Posterior cingulate gyrus (tissue), 11 donors: ENCODE results near the gene SUGT1.
A peak's percentile ranks its signal among the peaks of the same experiment; 100 is the strongest.

Experiments used
- DNase-seq, 10 donors: peaks; one replicate each; pipeline versions ENCODE4 v3.0.0 to v3.0.0-alpha.2; 2020 to 2021; ENCODE audit warnings: mixed read lengths in 3 of 10
- intact Hi-C: fragments of 100-400 bp; cut with DNase I; formaldehyde crosslinking; loops from one replicate; pipeline ENCODE4 v1.15.1; 2023

Gene SUGT1

DNA sequence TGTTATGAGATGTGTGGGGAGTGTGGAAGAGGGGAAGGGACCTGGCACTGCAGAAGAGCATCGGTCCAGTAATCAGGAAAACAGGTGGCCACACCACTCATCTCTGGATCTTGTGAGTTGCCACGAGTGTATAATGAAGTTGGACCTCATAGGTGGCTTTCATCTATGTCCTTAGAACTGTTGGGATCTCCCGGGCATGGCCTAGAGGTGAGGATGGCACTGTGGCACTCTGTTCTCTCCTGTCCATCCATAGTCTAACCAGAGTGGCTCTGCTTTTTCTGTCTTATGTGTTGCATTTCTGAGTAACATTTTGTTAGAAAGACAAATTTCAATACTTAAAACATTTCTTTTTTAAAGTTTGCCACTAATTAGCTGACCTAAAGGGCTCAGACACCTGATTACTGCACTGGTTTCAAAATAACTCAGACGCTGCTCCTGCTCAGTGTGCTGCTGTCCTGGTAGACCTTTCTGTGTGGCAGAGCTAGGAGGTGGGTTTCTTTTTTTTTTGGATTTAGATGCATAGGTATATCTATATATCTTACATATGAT, 81.5 kb downstream of the SUGT1 start:
- DNase-seq, result no peak
- intact Hi-C loops, result loop anchor here (10.0 kb wide), 1 partner anchor 69 kb away; no protein-coding TSS in a partner anchor

DNA sequence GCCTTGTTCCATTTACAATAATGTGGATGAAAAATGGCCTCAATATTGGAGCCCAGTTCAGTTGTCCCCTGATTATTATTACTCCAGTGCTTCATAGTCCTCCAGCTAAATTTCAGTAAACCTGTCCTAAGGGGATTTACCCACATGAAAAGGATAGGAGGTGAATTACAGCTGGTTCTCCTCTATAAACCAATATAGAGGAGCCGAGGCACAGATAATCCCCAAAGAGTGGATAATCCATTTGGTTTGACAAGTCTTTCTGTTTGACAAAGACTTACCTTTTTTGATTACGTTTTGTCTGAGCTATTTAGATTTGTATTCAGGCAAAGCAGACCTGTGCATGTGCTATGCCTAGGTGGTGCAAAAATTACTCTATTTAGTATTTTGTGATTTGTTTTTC, 84.3 kb downstream of the SUGT1 start:
- DNase-seq, result no peak
- intact Hi-C loops, result loop anchor here (10.0 kb wide), 1 partner anchor 72 kb away; no protein-coding TSS in a partner anchor

DNA sequence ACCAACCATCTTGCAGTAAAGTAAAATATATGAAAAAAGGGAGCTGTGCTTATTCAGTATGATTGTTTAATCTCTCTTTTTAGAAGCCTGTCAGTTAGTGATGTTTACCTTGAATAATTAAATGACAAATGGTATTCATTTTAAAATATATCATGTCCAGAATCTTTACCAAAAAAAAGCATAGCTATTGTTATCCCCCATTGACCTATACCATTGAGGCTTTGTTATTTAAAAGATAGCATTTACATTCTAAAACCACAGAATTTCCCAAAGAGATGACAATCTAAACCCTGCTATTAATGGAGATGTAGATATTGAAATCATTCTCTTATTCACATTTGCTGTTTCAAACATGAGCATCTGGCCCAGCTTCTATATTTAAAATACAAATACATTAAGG, 84.8 kb downstream of the SUGT1 start:
- no peak for DNase-seq
- intact Hi-C loops, result loop anchor here (10.0 kb wide), 1 partner anchor 73 kb away; no protein-coding TSS in a partner anchor

DNA sequence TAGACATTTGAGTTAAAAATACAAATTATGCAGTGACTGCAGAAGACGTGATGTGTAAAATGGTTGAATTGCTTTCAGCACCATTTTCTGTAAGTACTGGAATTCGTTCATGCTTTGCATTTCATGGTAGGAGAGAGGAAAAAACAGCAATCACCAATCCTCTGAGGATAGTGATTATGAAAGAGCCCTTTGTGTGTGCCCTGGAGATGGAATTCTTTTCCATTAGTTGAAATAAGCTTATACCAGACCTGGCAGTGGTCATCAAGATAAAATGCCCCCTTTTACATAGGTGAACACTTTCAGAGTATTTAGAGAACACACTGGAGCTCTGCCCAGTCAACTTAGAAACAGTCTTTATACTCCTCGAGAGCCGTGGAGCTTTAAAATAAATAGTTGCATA, 85.3 kb downstream of the SUGT1 start:
- intact Hi-C loops, result loop anchor here (10.0 kb wide), 1 partner anchor 73 kb away; no protein-coding TSS in a partner anchor
- DNase-seq, result no peak

- DNase-seq, result peak in 8 of 10 donors; percentile 28 to 90 (median 60)
Measured at GRCh38 chr13:52738719-52739467, 86.3 kb downstream of the SUGT1 start.

DNA sequence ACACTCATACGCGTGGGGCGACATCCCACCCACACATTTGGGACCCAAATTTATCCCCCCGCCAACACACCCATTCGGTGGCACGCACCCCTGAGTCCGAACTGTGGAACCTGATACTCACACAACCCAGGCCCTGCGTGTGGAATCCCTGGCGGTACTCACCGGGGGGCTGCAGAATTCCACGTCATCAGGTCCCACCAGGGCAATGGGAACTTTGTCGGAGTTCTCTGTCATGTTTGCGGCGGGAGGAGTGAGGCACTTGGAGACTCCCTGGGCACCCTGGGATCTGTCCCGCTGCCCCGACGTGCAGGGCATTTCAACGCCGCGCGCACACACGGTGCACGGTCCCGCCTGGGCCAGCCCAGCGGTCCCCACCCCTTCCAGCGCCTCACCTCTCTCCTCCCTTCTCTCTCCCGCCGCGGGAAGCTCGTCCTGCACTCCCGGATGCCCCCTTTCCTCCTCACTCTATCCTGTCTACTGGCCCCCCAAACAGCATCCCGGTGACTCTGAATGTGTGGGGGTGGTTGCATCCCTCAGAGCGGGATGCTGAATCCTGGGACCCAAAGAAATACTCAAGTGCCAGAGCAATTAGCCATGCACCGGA, 86.9 kb downstream of the SUGT1 start, which contains the start of gene CNMD:
CNMD (minus strand) TSS at position 353 of the 604 bp plus-strand sequence; CDS start at position 234, 119 bp downstream.
- intact Hi-C loops, result loop anchor here (5.0 to 10.0 kb wide), 2 partner anchors 75 to 108 kb away; partner anchors contain the start of gene PCDH8

More at GRCh38 chr13:52738719-52739467, 86.3 kb downstream of the SUGT1 start:
- intact Hi-C loops, result loop anchor here (10.0 kb wide), 1 partner anchor 74 kb away; no protein-coding TSS in a partner anchor

DNA sequence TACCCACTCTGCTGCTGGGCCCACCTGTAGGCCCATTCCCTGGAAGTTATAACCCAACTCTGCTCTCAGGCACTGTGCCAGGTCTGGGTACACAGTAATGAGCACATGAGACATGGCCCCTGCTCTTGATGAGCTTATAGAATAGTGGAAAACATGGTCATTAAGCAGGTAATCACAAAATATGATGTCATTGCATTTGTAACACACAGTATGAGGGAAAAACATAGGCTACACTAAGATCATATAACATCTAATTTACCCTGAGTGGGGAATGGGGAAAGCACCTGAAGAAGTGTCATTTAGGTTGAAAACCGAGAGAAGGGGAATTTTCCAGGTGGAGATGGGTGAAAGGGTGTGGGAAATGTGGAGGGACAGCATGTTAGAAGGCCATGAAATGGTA, 90.9 kb downstream of the SUGT1 start:
- no peak for DNase-seq
- intact Hi-C loops, result loop anchor here (5.0 kb wide), 1 partner anchor 104 kb away; the partner anchor contains the start of gene PCDH8

More for the DNA sequence above, 86.9 kb downstream of the SUGT1 start, which contains the start of gene CNMD:
- no peak for DNase-seq

DNA sequence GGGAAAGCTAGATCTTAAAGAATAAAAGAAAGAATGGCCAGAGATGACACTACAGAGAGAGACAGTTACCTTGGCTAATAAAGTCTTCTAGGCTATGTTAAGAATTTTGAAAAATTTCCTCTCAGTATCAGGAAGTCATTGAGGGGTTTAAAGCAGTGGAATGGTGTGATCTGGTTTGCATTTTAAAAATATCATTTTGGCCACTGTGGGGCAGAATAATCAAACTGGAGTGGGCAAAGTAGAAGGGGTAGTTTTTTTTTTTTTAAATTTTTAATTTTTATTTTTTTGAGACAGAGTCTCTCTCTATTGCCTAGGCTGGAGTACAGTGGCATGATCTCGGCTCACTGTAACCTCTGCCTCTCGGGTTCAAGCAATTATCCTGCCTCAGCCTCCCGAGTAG, 91.4 kb downstream of the SUGT1 start:
- no peak for DNase-seq
- intact Hi-C loops, result loop anchor here (2.0 to 5.0 kb wide), 2 partner anchors 65 to 103 kb away; partner anchors contain the start of gene PCDH8

DNA sequence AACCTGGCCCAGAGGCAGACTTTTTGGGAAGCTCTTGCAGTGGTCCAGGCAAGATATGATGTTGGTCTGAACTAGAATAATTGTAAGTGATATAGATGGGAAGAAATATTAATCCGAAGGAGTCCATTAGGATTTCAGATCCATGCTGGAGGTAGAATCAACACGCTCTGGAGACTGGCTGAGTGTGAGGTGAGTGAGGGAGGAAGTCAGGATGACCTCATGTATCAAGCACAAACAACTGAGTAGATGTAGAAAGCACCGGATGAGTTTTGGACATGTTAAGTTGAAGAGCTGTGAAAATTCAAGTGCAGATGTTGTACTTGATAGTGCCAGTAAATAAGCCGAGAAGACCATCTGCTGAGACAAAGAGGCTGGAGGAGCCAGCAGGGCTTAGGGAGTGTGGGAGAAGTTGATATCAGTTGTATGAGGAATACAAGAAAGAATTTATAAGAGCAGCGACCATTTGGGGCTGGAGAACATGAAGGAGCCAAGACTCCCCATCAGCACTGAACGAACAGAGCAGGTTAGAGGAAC, 92.3 kb downstream of the SUGT1 start:
- no peak for DNase-seq
- intact Hi-C loops, result loop anchor here (2.0 to 5.0 kb wide), 2 partner anchors 64 to 102 kb away; partner anchors contain the start of gene PCDH8

DNA sequence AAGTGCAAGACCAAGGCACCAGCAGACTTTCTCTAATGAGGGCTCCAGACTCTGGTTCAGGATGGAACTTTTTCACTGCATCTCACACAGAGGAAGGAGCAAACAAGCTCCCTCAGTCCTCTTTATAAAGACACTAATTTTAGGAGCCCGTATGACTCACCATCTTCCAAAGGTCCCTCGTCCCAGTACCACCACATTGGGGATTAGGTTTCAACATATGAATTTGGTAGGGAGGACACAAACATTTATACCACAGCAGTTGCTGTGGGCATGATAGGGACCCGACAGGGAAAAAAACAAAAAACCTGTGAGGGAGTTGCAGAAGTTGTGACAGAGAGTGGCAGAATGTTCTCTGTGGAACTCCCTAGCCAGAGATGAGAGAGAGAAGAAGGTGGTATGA, 93.5 kb downstream of the SUGT1 start:
- intact Hi-C loops, result no loop called here
- no peak for DNase-seq

DNA sequence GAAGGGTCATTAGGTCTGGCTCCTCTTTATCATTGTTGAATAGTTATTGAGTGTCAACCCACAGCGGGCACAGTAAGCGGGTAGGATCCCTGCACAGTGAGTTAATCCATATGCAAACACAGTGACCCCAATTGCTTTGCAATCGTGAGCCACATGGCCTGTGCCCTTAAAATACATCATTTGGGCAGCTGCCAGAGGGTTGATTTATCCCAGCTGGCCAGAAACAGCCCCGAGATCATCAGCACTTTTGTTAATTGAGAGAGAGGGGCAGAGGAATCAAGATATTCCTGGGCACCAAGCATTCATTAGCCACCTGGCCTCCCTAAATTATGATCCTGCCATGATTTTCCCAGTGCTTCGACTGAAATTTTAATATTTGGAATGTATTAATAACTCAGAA, 96.8 kb downstream of the SUGT1 start:
- DNase-seq, result no peak
- intact Hi-C loops, result no loop called here
